ENCODE results near the gene ARSB.

ARSB gene

GRCh38 chr5:78794693-78795215 lies 190.4 kb downstream of the ARSB start:
- no peak overlapping the region for H3K9ac ChIP-seq (ENCODE audit: low read depth, low read length, poor library complexity, severe bottlenecking)
- H3F3A ChIP-seq (ENCODE audit: low read depth), result no peaks in the 10 kb centered on the region
- H3K4me2 ChIP-seq (ENCODE audit: low read depth, low read length, poor library complexity, severe bottlenecking), result no peak overlapping the region
- H3K4me1 ChIP-seq (ENCODE audit: insufficient read depth, low read length, poor library complexity, severe bottlenecking), result peaks cover 7% of the 10 kb centered on the region
- no peaks in the 10 kb centered on the region for H3K79me2 ChIP-seq (ENCODE audit: insufficient read depth, low read length)
- no peaks in the 10 kb centered on the region for H3K27me3 ChIP-seq (ENCODE audit: insufficient read depth, low read length, poor library complexity, severe bottlenecking)
- TF ChIP-seq EZH2phosphoT487 (IDR thresholded peaks at IDR 0.05; ENCODE audit: borderline replicate concordance) (no peak), CTCF (conservative IDR thresholded peaks at IDR 0.05; ENCODE audit: low read length) (no peak)
- H3K9me2 ChIP-seq (replicated peaks; ENCODE audit: low read depth, low read length), result no peaks in the 10 kb centered on the region
- no peak overlapping the region for H2AFZ ChIP-seq (ENCODE audit: low read length)
- H3K4me3 ChIP-seq (ENCODE audit: low read length, poor library complexity, severe bottlenecking), result no peak overlapping the region
- H3K36me3 ChIP-seq (ENCODE audit: insufficient read depth, low read length), result no peaks in the 10 kb centered on the region
- H4K20me1 ChIP-seq (ENCODE audit: insufficient read depth, low read length, poor library complexity, severe bottlenecking), result no peaks in the 10 kb centered on the region
- no peaks in the 10 kb centered on the region for H3K9me3 ChIP-seq (ENCODE audit: insufficient read depth, low read depth, low read length)

DNA sequence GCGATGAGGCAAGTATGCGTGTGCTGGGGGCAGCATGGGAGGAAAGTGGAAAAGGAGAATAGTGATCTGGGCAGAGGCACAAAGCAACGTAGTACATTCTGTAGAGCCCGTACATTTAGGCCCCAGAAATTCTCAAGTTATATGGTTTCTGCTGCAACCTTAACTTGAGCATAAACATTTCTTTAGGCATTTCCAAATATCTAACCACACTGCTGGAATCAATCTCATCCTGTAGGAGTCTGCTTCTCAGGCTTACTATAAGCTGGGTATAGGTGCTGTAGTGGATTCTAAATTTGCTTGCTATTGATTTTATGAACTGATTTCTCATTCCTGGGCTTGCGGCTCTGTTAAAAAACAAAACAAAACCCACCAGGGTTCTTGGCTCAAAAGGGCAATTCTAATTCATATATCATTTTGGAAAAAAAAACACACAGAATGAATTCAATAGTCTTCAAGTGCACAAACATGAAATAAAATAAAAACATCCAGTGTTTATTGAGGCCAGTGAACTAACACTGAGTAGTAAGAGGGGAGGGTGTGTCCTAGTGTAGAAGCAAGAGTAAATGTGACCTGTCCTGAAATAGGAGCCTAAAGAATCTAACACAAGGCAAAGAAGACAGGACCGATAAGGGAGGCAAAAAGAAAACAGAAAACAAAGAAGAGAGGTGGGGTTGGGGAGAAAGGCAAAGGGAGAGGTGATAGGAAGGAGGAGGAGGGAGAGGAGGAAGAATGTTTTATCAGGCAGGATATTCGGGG lies 191.0 kb downstream of the ARSB start:
- Histone ChIP-seq H3K4me1 (ENCODE audit: insufficient read depth, low read length, poor library complexity, severe bottlenecking) (peaks cover 7% of the 10 kb centered on the region), H3K79me2 (ENCODE audit: insufficient read depth, low read length) (no peaks in the 10 kb centered on the region), H2AFZ (ENCODE audit: low read length) (no peak overlapping the region), H3K9me3 (ENCODE audit: insufficient read depth, low read depth, low read length) (no peaks in the 10 kb centered on the region), H3K4me2 (ENCODE audit: low read depth, low read length, poor library complexity, severe bottlenecking) (no peak overlapping the region), H3K9me2 (replicated peaks; ENCODE audit: low read depth, low read length) (no peaks in the 10 kb centered on the region), H3F3A (ENCODE audit: low read depth) (no peaks in the 10 kb centered on the region), H3K27me3 (ENCODE audit: insufficient read depth, low read length, poor library complexity, severe bottlenecking) (no peaks in the 10 kb centered on the region), H3K9ac (ENCODE audit: low read depth, low read length, poor library complexity, severe bottlenecking) (no peak overlapping the region), H4K20me1 (ENCODE audit: insufficient read depth, low read length, poor library complexity, severe bottlenecking) (no peaks in the 10 kb centered on the region), H3K4me3 (ENCODE audit: low read length, poor library complexity, severe bottlenecking) (no peak overlapping the region), H3K36me3 (ENCODE audit: insufficient read depth, low read length) (no peaks in the 10 kb centered on the region)
- TF ChIP-seq EZH2phosphoT487 (IDR thresholded peaks at IDR 0.05; ENCODE audit: borderline replicate concordance) (no peak), CTCF (conservative IDR thresholded peaks at IDR 0.05; ENCODE audit: low read length) (no peak)

DNA sequence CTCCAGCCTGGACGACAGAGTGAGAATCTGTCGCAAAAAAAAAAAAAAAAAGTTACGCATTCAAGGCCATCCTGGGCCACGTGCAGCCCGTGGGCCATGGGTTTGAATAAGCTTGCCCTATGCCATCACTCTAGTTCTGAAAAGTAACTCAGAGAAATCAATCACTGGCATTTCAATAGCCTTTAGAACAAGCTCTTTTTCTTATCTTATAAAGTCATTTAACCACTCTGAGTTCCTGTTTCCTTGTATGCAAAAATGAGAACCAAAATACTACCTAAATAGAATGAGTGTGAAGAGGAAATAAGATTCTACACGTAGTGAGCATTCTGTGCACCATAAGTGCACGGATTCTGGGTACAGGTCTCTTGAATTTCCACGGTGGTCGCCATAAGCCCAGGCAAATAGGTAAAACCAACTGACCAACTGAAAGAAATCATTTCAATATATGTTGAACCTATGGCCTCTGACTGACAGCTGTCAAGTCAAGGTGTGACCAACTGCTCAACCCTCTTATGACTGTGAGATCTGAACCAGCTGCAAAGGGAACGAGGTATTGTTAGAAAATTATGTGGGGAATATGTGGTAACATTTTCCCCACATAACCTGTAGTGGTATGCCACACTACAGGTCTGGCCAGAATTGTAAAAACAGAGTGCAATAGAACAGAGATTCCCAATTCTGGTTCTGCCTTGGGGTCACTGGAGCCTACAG lies 192.6 kb downstream of the ARSB start:
- Histone ChIP-seq H3K27me3 (ENCODE audit: insufficient read depth, low read length, poor library complexity, severe bottlenecking) (no peaks in the 10 kb centered on the region), H3K36me3 (ENCODE audit: insufficient read depth, low read length) (no peaks in the 10 kb centered on the region), H3K9ac (ENCODE audit: low read depth, low read length, poor library complexity, severe bottlenecking) (no peak overlapping the region), H3F3A (ENCODE audit: low read depth) (no peaks in the 10 kb centered on the region), H4K20me1 (ENCODE audit: insufficient read depth, low read length, poor library complexity, severe bottlenecking) (no peaks in the 10 kb centered on the region), H3K9me3 (ENCODE audit: insufficient read depth, low read depth, low read length) (no peaks in the 10 kb centered on the region), H3K9me2 (replicated peaks; ENCODE audit: low read depth, low read length) (no peaks in the 10 kb centered on the region), H3K4me2 (ENCODE audit: low read depth, low read length, poor library complexity, severe bottlenecking) (no peak overlapping the region), H3K4me3 (ENCODE audit: low read length, poor library complexity, severe bottlenecking) (no peak overlapping the region), H3K4me1 (ENCODE audit: insufficient read depth, low read length, poor library complexity, severe bottlenecking) (peaks cover 7% of the 10 kb centered on the region), H2AFZ (ENCODE audit: low read length) (no peak overlapping the region), H3K79me2 (ENCODE audit: insufficient read depth, low read length) (no peaks in the 10 kb centered on the region)
- TF ChIP-seq CTCF (conservative IDR thresholded peaks at IDR 0.05; ENCODE audit: low read length) (no peak), EZH2phosphoT487 (IDR thresholded peaks at IDR 0.05; ENCODE audit: borderline replicate concordance) (no peak)
